ENCODE data around the gene XYLT1.
"Not testable (repeated sequence)": the region's sequence is repeated elsewhere in the genome, so short reads cannot be mapped to it uniquely, and the experiment has no call there.

The XYLT1 gene

GRCh38 chr16:17482341-17482740 lies 11.6 kb upstream of the XYLT1 start:
- not testable (repeated sequence) for H3K9me3 ChIP-seq (ENCODE audit: control insufficient read depth, insufficient read depth, low read length); H3K9ac ChIP-seq (ENCODE audit: low read depth, low read length); H3K36me3 ChIP-seq (ENCODE audit: control insufficient read depth, insufficient read depth, low read length); H3K4me1 ChIP-seq (ENCODE audit: control insufficient read depth, insufficient read depth, low read length); H3K27me3 ChIP-seq (ENCODE audit: control insufficient read depth, insufficient read depth, low read length); H3K4me3 ChIP-seq (ENCODE audit: low read depth, low read length)

- H3K27me3 ChIP-seq (ENCODE audit: control insufficient read depth, insufficient read depth, low read length) = no peaks in the 10 kb centered on the region
- no peaks in the 10 kb centered on the region for H3K4me1 ChIP-seq (ENCODE audit: control insufficient read depth, insufficient read depth, low read length)
- H3K4me3 ChIP-seq (ENCODE audit: low read depth, low read length) = no peak overlapping the region
- no peak overlapping the region for H3K9ac ChIP-seq (ENCODE audit: low read depth, low read length)
- no peaks in the 10 kb centered on the region for H3K36me3 ChIP-seq (ENCODE audit: control insufficient read depth, insufficient read depth, low read length)
- H3K9me3 ChIP-seq (ENCODE audit: control insufficient read depth, insufficient read depth, low read length) = no peaks in the 10 kb centered on the region
Observed at GRCh38 chr16:17481736-17482135, 11.0 kb upstream of the XYLT1 start.

- H3K9me3 ChIP-seq (ENCODE audit: control insufficient read depth, insufficient read depth, low read length); H3K9ac ChIP-seq (ENCODE audit: low read depth, low read length); H3K36me3 ChIP-seq (ENCODE audit: control insufficient read depth, insufficient read depth, low read length); H3K4me3 ChIP-seq (ENCODE audit: low read depth, low read length); H3K27me3 ChIP-seq (ENCODE audit: control insufficient read depth, insufficient read depth, low read length); H3K4me1 ChIP-seq (ENCODE audit: control insufficient read depth, insufficient read depth, low read length): not testable (repeated sequence)
Observed at GRCh38 chr16:17477260-17477545, 6.4 kb upstream of the XYLT1 start.

- H3K9me3 ChIP-seq (ENCODE audit: control insufficient read depth, insufficient read depth, low read length) = no peaks in the 10 kb centered on the region
- H3K9ac ChIP-seq (ENCODE audit: low read depth, low read length) = no peak overlapping the region
- no peaks in the 10 kb centered on the region for H3K4me1 ChIP-seq (ENCODE audit: control insufficient read depth, insufficient read depth, low read length)
- H3K27me3 ChIP-seq (ENCODE audit: control insufficient read depth, insufficient read depth, low read length) = peaks cover 5% of the 10 kb centered on the region
- no peak overlapping the region for H3K4me3 ChIP-seq (ENCODE audit: low read depth, low read length)
- no peaks in the 10 kb centered on the region for H3K36me3 ChIP-seq (ENCODE audit: control insufficient read depth, insufficient read depth, low read length)
Observed at GRCh38 chr16:17476414-17477259, 5.9 kb upstream of the XYLT1 start.

GRCh38 chr16:17475104-17475503 lies 4.3 kb upstream of the XYLT1 start:
- no peaks in the 10 kb centered on the region for H3K9me3 ChIP-seq (ENCODE audit: control insufficient read depth, insufficient read depth, low read length)
- no peaks in the 10 kb centered on the region for H3K36me3 ChIP-seq (ENCODE audit: control insufficient read depth, insufficient read depth, low read length)
- H3K27me3 ChIP-seq (ENCODE audit: control insufficient read depth, insufficient read depth, low read length) = peaks cover 12% of the 10 kb centered on the region
- H3K4me1 ChIP-seq (ENCODE audit: control insufficient read depth, insufficient read depth, low read length) = no peaks in the 10 kb centered on the region
- no peak overlapping the region for H3K9ac ChIP-seq (ENCODE audit: low read depth, low read length)
- no peak overlapping the region for H3K4me3 ChIP-seq (ENCODE audit: low read depth, low read length)

- Histone ChIP-seq H3K36me3 (ENCODE audit: control insufficient read depth, insufficient read depth, low read length) (no peaks in the 10 kb centered on the region), H3K9me3 (ENCODE audit: control insufficient read depth, insufficient read depth, low read length) (no peaks in the 10 kb centered on the region), H3K4me1 (ENCODE audit: control insufficient read depth, insufficient read depth, low read length) (no peaks in the 10 kb centered on the region), H3K4me3 (ENCODE audit: low read depth, low read length) (no peak overlapping the region), H3K27me3 (ENCODE audit: control insufficient read depth, insufficient read depth, low read length) (peaks cover 17% of the 10 kb centered on the region), H3K9ac (ENCODE audit: low read depth, low read length) (no peak overlapping the region)
Observed at GRCh38 chr16:17474572-17474971, 3.8 kb upstream of the XYLT1 start.

- no peak overlapping the region for H3K9ac ChIP-seq (ENCODE audit: low read depth, low read length)
- H3K36me3 ChIP-seq (ENCODE audit: control insufficient read depth, insufficient read depth, low read length) = no peaks in the 10 kb centered on the region
- no peak overlapping the region for H3K4me3 ChIP-seq (ENCODE audit: low read depth, low read length)
- H3K4me1 ChIP-seq (ENCODE audit: control insufficient read depth, insufficient read depth, low read length) = no peaks in the 10 kb centered on the region
- H3K9me3 ChIP-seq (ENCODE audit: control insufficient read depth, insufficient read depth, low read length) = no peaks in the 10 kb centered on the region
- peaks cover 22% of the 10 kb centered on the region for H3K27me3 ChIP-seq (ENCODE audit: control insufficient read depth, insufficient read depth, low read length)
Observed at GRCh38 chr16:17474037-17474436, 3.3 kb upstream of the XYLT1 start.

- H3K4me3 ChIP-seq (ENCODE audit: low read depth, low read length) = peak overlapping the region; percentile 70
- no peaks in the 10 kb centered on the region for H3K9me3 ChIP-seq (ENCODE audit: control insufficient read depth, insufficient read depth, low read length)
- no peak overlapping the region for H3K9ac ChIP-seq (ENCODE audit: low read depth, low read length)
- no peaks in the 10 kb centered on the region for H3K36me3 ChIP-seq (ENCODE audit: control insufficient read depth, insufficient read depth, low read length)
- peaks cover 27% of the 10 kb centered on the region for H3K27me3 ChIP-seq (ENCODE audit: control insufficient read depth, insufficient read depth, low read length)
- H3K4me1 ChIP-seq (ENCODE audit: control insufficient read depth, insufficient read depth, low read length) = peaks cover 9% of the 10 kb centered on the region
Observed at GRCh38 chr16:17471719-17472461, 1.1 kb upstream of the XYLT1 start.

GRCh38 chr16:17470182-17470907 lies 415 bp downstream of the XYLT1 start:
- Histone ChIP-seq H3K9ac (ENCODE audit: low read depth, low read length) (no peak overlapping the region), H3K4me1 (ENCODE audit: control insufficient read depth, insufficient read depth, low read length) (peaks cover 11% of the 10 kb centered on the region), H3K9me3 (ENCODE audit: control insufficient read depth, insufficient read depth, low read length) (no peaks in the 10 kb centered on the region), H3K4me3 (ENCODE audit: low read depth, low read length) (peak overlapping the region; percentile 64), H3K27me3 (ENCODE audit: control insufficient read depth, insufficient read depth, low read length) (peaks cover 27% of the 10 kb centered on the region), H3K36me3 (ENCODE audit: control insufficient read depth, insufficient read depth, low read length) (no peaks in the 10 kb centered on the region)

- H3K4me3 ChIP-seq (ENCODE audit: low read depth, low read length) = peak overlapping the region; percentile 64
- peaks cover 27% of the 10 kb centered on the region for H3K27me3 ChIP-seq (ENCODE audit: control insufficient read depth, insufficient read depth, low read length)
- H3K9ac ChIP-seq (ENCODE audit: low read depth, low read length) = no peak overlapping the region
- H3K4me1 ChIP-seq (ENCODE audit: control insufficient read depth, insufficient read depth, low read length) = peaks cover 11% of the 10 kb centered on the region
- H3K36me3 ChIP-seq (ENCODE audit: control insufficient read depth, insufficient read depth, low read length) = no peaks in the 10 kb centered on the region
- H3K9me3 ChIP-seq (ENCODE audit: control insufficient read depth, insufficient read depth, low read length) = no peaks in the 10 kb centered on the region
Observed at GRCh38 chr16:17469741-17470181, 999 bp downstream of the XYLT1 start.

GRCh38 chr16:17469011-17469740 lies 1.6 kb downstream of the XYLT1 start:
- H3K4me3 ChIP-seq (ENCODE audit: low read depth, low read length) = peak overlapping the region; percentile 64
- H3K9ac ChIP-seq (ENCODE audit: low read depth, low read length) = no peak overlapping the region

More at GRCh38 chr16:17469011-17469740, 1.6 kb downstream of the XYLT1 start:
- Histone ChIP-seq H3K36me3 (ENCODE audit: control insufficient read depth, insufficient read depth, low read length) (no peaks in the 10 kb centered on the region), H3K27me3 (ENCODE audit: control insufficient read depth, insufficient read depth, low read length) (peaks cover 27% of the 10 kb centered on the region), H3K9me3 (ENCODE audit: control insufficient read depth, insufficient read depth, low read length) (no peaks in the 10 kb centered on the region), H3K4me1 (ENCODE audit: control insufficient read depth, insufficient read depth, low read length) (peaks cover 11% of the 10 kb centered on the region)

Data from iPS-15b (cell line).